Testis (tissue), 3 donors: ENCODE results near the gene WNT9B. TPM values are rescaled to one million over a fixed set of nuclear protein-coding genes. Genes with fewer than 3 reads are reported as not detected.

Experiments used
- DNase-seq: peaks from one replicate; pipeline ENCODE4 v3.0.0-alpha.2; 2019
- H3K27ac ChIP-seq, 2 donors: fragments of 200-600 bp; sonication (generic); one replicate each; pipeline ENCODE4 v1.5.1; 2019
- H3K27me3 ChIP-seq: fragments of 200-600 bp; sonication (generic); one replicate; pipeline ENCODE4 v1.5.1; 2019
- H3K36me3 ChIP-seq: fragments of 200-600 bp; sonication (generic); one replicate; pipeline ENCODE4 v1.5.1; 2017; ENCODE audit warnings: low read depth; ENCODE audit errors: missing control alignments
- H3K4me1 ChIP-seq: fragments of 200-600 bp; sonication (generic); one replicate; pipeline ENCODE4 v1.5.1; 2019
- H3K4me3 ChIP-seq, 2 donors: fragments of 200-600 bp; sonication (generic); one replicate each; pipeline ENCODE4 v1.5.1; 2017 to 2019
- H3K9me3 ChIP-seq: fragments of 200-600 bp; sonication (generic); one replicate; pipeline ENCODE4 v1.5.1; 2017
- POLR2A ChIP-seq: fragments of 450-650 bp; IDR thresholded peaks from one replicate; pipeline ENCODE4 v1.6.1; 2017; ENCODE audit warnings: antibody characterized with exemption, mild to moderate bottlenecking, moderate library complexity
- WGBS, 2 donors: methylation state at CpG; one replicate each; pipeline ENCODE4 v1.1.5; 2018; 5-methylcytosine and 5-hydroxymethylcytosine counted together
- intact Hi-C: fragments of 100-400 bp; cut with DNase I; formaldehyde crosslinking; loops from one replicate; pipeline ENCODE4 v1.15.1; 2023; ENCODE audit warnings: low total_unique reads
- polyA plus RNA-seq: library from polyadenylated mRNA; stranded (reverse); fragments of 350-450 nt; fragmentation: Illumina TruSeq; extraction: RNeasy Lipid Tissue Mini Kit (QIAGEN cat#74804); gene quantifications from one replicate; pipeline ENCODE4 v1.2.3, GENCODE V29; 2014; ENCODE audit warnings: low read depth, low replicate concordance; ENCODE audit not compliant: insufficient read depth
- total RNA-seq, 2 donors: library from RNA; depleted of rRNA; stranded (reverse); fragments of >200 nt; gene quantifications; one replicate each; pipeline ENCODE4 v1.2.3, GENCODE V29; 2016
- TF ChIP-seq, protein P1 (sequence below), 3 experiments: fragments of 450-650 bp in 2 of 3; fragments of 200-600 bp in 1 of 3; sonication (generic) in 1 of 3; IDR thresholded peaks; one replicate each; pipeline ENCODE4 v1.5.1; 2016 to 2019; ENCODE audit warnings: antibody characterized with exemption in 3 of 3, mild to moderate bottlenecking in 2 of 3, moderate library complexity in 1 of 3

The WNT9B gene
- total and polyA plus RNA-seq, 3 donors from 2014 or later: 0.50 to 1.2 TPM; not detected in 1

- intact Hi-C loops: no loop called here
- TF ChIP-seq, protein P1, sequence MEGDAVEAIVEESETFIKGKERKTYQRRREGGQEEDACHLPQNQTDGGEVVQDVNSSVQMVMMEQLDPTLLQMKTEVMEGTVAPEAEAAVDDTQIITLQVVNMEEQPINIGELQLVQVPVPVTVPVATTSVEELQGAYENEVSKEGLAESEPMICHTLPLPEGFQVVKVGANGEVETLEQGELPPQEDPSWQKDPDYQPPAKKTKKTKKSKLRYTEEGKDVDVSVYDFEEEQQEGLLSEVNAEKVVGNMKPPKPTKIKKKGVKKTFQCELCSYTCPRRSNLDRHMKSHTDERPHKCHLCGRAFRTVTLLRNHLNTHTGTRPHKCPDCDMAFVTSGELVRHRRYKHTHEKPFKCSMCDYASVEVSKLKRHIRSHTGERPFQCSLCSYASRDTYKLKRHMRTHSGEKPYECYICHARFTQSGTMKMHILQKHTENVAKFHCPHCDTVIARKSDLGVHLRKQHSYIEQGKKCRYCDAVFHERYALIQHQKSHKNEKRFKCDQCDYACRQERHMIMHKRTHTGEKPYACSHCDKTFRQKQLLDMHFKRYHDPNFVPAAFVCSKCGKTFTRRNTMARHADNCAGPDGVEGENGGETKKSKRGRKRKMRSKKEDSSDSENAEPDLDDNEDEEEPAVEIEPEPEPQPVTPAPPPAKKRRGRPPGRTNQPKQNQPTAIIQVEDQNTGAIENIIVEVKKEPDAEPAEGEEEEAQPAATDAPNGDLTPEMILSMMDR (IDR thresholded peaks at IDR 0.05): no peak
- TF ChIP-seq POLR2A: no peak
- no peaks in the 10 kb centered on the region for H3K36me3 ChIP-seq
- no peak for DNase-seq
- H3K9me3 ChIP-seq: no peaks in the 10 kb centered on the region
- no peak overlapping the region for H3K27ac ChIP-seq
- WGBS, 2 donors: 67 to 77% methylated on average over 13 of the region's 13 CpGs
- H3K4me1 ChIP-seq: no peaks in the 10 kb centered on the region
- H3K27me3 ChIP-seq: no peaks in the 10 kb centered on the region
- no peak overlapping the region for H3K4me3 ChIP-seq
These were observed 38.7 kb downstream of the WNT9B start for GRCh38 chr17:46889992-46890564.

- WGBS, 2 donors: 74 to 85% methylated on average over 6 of the region's 6 CpGs
- Histone ChIP-seq H3K4me1 (no peaks in the 10 kb centered on the region), H3K4me3 (no peak overlapping the region), H3K27ac (no peak overlapping the region), H3K27me3 (no peaks in the 10 kb centered on the region), H3K9me3 (no peaks in the 10 kb centered on the region), H3K36me3 (no peaks in the 10 kb centered on the region)
- no peak for DNase-seq
- TF ChIP-seq, protein P1 (IDR thresholded peaks at IDR 0.05): no peak
- TF ChIP-seq POLR2A: no peak
- intact Hi-C loops: no loop called here
These were observed 39.3 kb downstream of the WNT9B start for GRCh38 chr17:46890638-46891037.

GRCh38 chr17:46892192-46892703 lies 40.9 kb downstream of the WNT9B start:
- intact Hi-C loops: no loop called here
- WGBS, 2 donors: 80 to 81% methylated on average over 4 of the region's 4 CpGs
- H3K27me3 ChIP-seq: no peaks in the 10 kb centered on the region

GRCh38 chr17:46894024-46894423 lies 42.6 kb downstream of the WNT9B start:
- TF ChIP-seq, protein P1 (IDR thresholded peaks at IDR 0.05): no peak
- TF ChIP-seq POLR2A: no peak

More at GRCh38 chr17:46892192-46892703, 40.9 kb downstream of the WNT9B start:
- H3K9me3 ChIP-seq: no peaks in the 10 kb centered on the region
- H3K4me3 ChIP-seq: no peak overlapping the region
- DNase-seq: no peak
- H3K36me3 ChIP-seq: no peaks in the 10 kb centered on the region
- H3K27ac ChIP-seq: no peak overlapping the region
- no peaks in the 10 kb centered on the region for H3K4me1 ChIP-seq
- TF ChIP-seq, protein P1 (IDR thresholded peaks at IDR 0.05): no peak

More at GRCh38 chr17:46894024-46894423, 42.6 kb downstream of the WNT9B start:
- 79 to 88% methylated on average over 9 of the region's 9 CpGs for WGBS, 2 donors
- H3K9me3 ChIP-seq: no peaks in the 10 kb centered on the region
- H3K36me3 ChIP-seq: no peaks in the 10 kb centered on the region
- no peak for DNase-seq
- no peak overlapping the region for H3K27ac ChIP-seq
- H3K27me3 ChIP-seq: no peaks in the 10 kb centered on the region
- intact Hi-C loops: no loop called here
- H3K4me3 ChIP-seq: no peak overlapping the region
- no peaks in the 10 kb centered on the region for H3K4me1 ChIP-seq
